IMR-90 (cell line): ENCODE results near the gene ITIH6.

Experiments used
- BHLHE40 ChIP-seq: fragments of 150-350 bp; IDR thresholded peaks from 2 replicates; pipeline ENCODE4 v1.6.1; 2016; ENCODE audit warnings: mild to moderate bottlenecking, low read depth, low read length
- MAFK ChIP-seq: IDR thresholded peaks from 2 replicates; pipeline ENCODE4 v1.6.1; 2012; ENCODE audit warnings: low read depth, low read length, improper control_type of control experiment
- POLR2A ChIP-seq: IDR thresholded peaks from 2 replicates; pipeline ENCODE4 v1.6.1; 2012; ENCODE audit warnings: mild to moderate bottlenecking, low read depth, low read length
- RAD21 ChIP-seq: IDR thresholded peaks from 2 replicates; pipeline ENCODE4 v1.6.1; 2012; ENCODE audit warnings: low read length, improper control_type of control experiment
- SMC3 ChIP-seq: fragments of 150-350 bp; IDR thresholded peaks from 2 replicates; pipeline ENCODE4 v1.6.1; 2016; ENCODE audit warnings: low read depth, mild to moderate bottlenecking, antibody characterized with exemption, low read length, moderate library complexity
- TF ChIP-seq, protein P1 (sequence below): conservative IDR thresholded peaks from 2 replicates; pipeline ENCODE4 v1.5.1; 2012; ENCODE audit warnings: mild to moderate bottlenecking, low read depth, low read length, improper control_type of control experiment
- TF ChIP-seq, protein P2 (sequence below): fragments of 150-350 bp; IDR thresholded peaks from 2 replicates; pipeline ENCODE4 v1.6.1; 2017; ENCODE audit warnings: mild to moderate bottlenecking, antibody characterized with exemption, low read length, low read depth

DNA sequence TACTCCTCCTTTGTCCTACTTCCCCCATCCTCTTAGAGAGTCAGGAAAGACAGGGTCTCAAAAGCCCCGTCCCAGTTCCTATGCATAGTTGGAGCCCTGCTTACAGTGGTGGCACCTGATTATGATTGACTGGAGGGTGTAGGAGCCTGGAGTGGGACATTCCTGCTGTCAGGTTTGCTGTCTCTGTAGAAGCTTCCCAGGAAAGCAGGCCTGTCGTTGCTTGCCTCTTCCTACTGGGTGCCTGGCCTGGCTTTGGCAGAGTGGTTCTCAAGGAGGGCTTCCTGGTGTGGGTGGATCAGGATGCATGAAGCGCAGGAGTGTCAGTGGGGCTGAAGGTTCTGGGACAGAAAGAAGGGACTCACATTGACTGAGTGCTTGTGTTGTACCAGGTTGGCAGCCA lies 14.3 kb upstream of the ITIH6 start:
- TF ChIP-seq BHLHE40 (no peak), RAD21 (no peak), POLR2A (no peak), MAFK (no peak), SMC3 (no peak)
- TF ChIP-seq, protein P1, sequence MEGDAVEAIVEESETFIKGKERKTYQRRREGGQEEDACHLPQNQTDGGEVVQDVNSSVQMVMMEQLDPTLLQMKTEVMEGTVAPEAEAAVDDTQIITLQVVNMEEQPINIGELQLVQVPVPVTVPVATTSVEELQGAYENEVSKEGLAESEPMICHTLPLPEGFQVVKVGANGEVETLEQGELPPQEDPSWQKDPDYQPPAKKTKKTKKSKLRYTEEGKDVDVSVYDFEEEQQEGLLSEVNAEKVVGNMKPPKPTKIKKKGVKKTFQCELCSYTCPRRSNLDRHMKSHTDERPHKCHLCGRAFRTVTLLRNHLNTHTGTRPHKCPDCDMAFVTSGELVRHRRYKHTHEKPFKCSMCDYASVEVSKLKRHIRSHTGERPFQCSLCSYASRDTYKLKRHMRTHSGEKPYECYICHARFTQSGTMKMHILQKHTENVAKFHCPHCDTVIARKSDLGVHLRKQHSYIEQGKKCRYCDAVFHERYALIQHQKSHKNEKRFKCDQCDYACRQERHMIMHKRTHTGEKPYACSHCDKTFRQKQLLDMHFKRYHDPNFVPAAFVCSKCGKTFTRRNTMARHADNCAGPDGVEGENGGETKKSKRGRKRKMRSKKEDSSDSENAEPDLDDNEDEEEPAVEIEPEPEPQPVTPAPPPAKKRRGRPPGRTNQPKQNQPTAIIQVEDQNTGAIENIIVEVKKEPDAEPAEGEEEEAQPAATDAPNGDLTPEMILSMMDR: no peak
- TF ChIP-seq, protein P2, sequence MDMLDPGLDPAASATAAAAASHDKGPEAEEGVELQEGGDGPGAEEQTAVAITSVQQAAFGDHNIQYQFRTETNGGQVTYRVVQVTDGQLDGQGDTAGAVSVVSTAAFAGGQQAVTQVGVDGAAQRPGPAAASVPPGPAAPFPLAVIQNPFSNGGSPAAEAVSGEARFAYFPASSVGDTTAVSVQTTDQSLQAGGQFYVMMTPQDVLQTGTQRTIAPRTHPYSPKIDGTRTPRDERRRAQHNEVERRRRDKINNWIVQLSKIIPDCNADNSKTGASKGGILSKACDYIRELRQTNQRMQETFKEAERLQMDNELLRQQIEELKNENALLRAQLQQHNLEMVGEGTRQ: no peak
